ENCODE measurements around the gene KIF24. TPM values are rescaled to one million over a fixed set of nuclear protein-coding genes. Genes with fewer than 3 reads are reported as not detected.
"Not testable (repeated sequence)": the region's sequence is repeated elsewhere in the genome, so short reads cannot be mapped to it uniquely, and the experiment has no call there.

KIF24 gene
- polyA plus RNA-seq, 1 of the 3 experiments (the other 2 are of a cell fraction) = 1.2 TPM

DNA sequence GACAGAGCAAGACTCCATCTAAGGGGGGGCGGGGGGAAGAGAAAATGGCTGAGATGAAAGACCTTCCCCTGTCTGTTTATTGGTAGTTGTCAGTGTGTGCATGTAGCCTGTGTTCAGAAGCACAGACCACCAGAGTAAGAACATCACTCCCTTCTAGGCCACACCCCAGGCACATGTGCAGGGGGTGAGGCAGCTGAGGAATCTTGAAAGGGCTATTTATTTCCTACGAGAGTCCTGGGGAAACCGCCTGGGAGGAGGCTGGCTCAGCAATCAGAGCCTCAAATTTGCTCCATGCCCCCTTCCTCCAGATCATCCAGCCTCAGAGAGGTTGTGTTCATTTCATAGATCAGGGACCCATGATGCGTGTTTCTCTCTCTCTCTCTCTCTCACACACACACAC is 40.6 kb upstream of the KIF24 start:
- WGBS (ENCODE audit: low lambda C conversion rate) = 82% methylated on average over 2 of the region's 4 CpGs
- TF ChIP-seq FOXJ3 (CRISPR knock-in tag; IDR thresholded peaks at IDR 0.05) = no peak
- TF ChIP-seq POLR2AphosphoS5 (IDR thresholded peaks at IDR 0.05; ENCODE audit: low read depth, low read length) = no peak
- no peak for TF ChIP-seq TAF1 (IDR thresholded peaks at IDR 0.05; ENCODE audit: borderline replicate concordance, low read depth, low read length)
- TF ChIP-seq RFX5 (IDR thresholded peaks at IDR 0.05; ENCODE audit: low read length) = no peak
- no peak for TF ChIP-seq RAD21 (IDR thresholded peaks at IDR 0.05; ENCODE audit: low read length)
- H2AFZ ChIP-seq (ENCODE audit: low read depth) = no peak overlapping the region

DNA sequence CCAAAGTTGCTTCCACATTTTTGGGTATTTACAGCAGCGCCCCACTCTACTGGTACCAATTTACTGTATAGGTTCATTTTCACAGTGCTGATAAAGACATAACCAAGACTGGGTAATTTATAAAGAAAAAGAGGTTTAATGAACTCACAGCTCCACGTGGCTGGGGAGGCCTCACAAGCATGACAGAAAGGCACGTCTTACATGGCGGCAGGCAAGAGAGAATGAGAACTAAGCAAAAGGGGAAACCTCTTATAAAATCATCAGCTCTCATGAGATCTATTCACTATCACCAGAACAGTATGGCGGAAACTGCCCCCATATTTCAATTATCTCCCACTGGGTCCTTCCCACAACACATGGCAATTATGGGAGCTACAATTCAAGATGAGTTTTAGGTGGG is 39.7 kb upstream of the KIF24 start:
- H3K4me2 ChIP-seq; H2AFZ ChIP-seq (ENCODE audit: low read depth); H3K9me2 ChIP-seq; H3K4me3 ChIP-seq (ENCODE audit: low read depth in 2 of 2, low read length in 1 of 2); H3K9me3 ChIP-seq; H3K9ac ChIP-seq; H3K27me3 ChIP-seq (ENCODE audit: insufficient read depth); H3F3A ChIP-seq (replicated peaks; ENCODE audit: insufficient read depth); H3K27ac ChIP-seq (ENCODE audit: low read depth in 2 of 2, low read length in 1 of 2); H3K79me2 ChIP-seq (ENCODE audit: insufficient read depth); H3K36me3 ChIP-seq (replicated peaks in 1 of 2; ENCODE audit: control insufficient read depth in 1 of 2, insufficient read depth in 2 of 2, low read length in 1 of 2); POLR2A ChIA-PET; H4K20me1 ChIP-seq (ENCODE audit: insufficient read depth); DNase-seq: not testable (repeated sequence)
- 88% methylated on average over 5 of the region's 5 CpGs for WGBS (ENCODE audit: low lambda C conversion rate)
- CTCF ChIA-PET = interaction anchor here (0.6 to 1.5 kb wide), 2 partner anchors 184 to 222 kb away, joined by 3 to 5 read pairs; no protein-coding TSS in a partner anchor
- peaks cover 0 to 13% of the 10 kb centered on the region in 2 experiments; a peak in 2 of 4 replicates for H3K4me1 ChIP-seq (ENCODE audit: control insufficient read depth in 1 of 2, insufficient read depth in 2 of 2, low read depth in 1 of 2, low read length in 1 of 2)

More for the DNA sequence above, 40.6 kb upstream of the KIF24 start:
- Histone ChIP-seq H3K4me3 (ENCODE audit: low read depth in 2 of 2, low read length in 1 of 2) (no peak overlapping the region), H3F3A (replicated peaks; ENCODE audit: insufficient read depth) (no peaks in the 10 kb centered on the region), H3K36me3 (replicated peaks in 1 of 2; ENCODE audit: control insufficient read depth in 1 of 2, insufficient read depth in 2 of 2, low read length in 1 of 2) (peaks cover 0 to 5% of the 10 kb centered on the region in 2 experiments), H3K27me3 (ENCODE audit: insufficient read depth) (no peaks in the 10 kb centered on the region), H3K27ac (ENCODE audit: low read depth in 2 of 2, low read length in 1 of 2) (no peak overlapping the region), H4K20me1 (ENCODE audit: insufficient read depth) (no peaks in the 10 kb centered on the region), H3K9ac (no peak overlapping the region), H3K4me1 (ENCODE audit: control insufficient read depth in 1 of 2, insufficient read depth in 2 of 2, low read depth in 1 of 2, low read length in 1 of 2) (peaks cover 0 to 18% of the 10 kb centered on the region in 2 experiments; a peak in 2 of 4 replicates), H3K79me2 (ENCODE audit: insufficient read depth) (no peaks in the 10 kb centered on the region), H3K4me2 (no peak overlapping the region), H3K9me3 (no peaks in the 10 kb centered on the region), H3K9me2 (no peaks in the 10 kb centered on the region)
- no peak for DNase-seq
- ChIA-PET POLR2A (no interaction called here), CTCF (interaction anchor here (0.6 to 1.7 kb wide), 3 partner anchors 37 to 222 kb away, joined by 3 to 8 read pairs (median 5); no protein-coding TSS in a partner anchor)

DNA sequence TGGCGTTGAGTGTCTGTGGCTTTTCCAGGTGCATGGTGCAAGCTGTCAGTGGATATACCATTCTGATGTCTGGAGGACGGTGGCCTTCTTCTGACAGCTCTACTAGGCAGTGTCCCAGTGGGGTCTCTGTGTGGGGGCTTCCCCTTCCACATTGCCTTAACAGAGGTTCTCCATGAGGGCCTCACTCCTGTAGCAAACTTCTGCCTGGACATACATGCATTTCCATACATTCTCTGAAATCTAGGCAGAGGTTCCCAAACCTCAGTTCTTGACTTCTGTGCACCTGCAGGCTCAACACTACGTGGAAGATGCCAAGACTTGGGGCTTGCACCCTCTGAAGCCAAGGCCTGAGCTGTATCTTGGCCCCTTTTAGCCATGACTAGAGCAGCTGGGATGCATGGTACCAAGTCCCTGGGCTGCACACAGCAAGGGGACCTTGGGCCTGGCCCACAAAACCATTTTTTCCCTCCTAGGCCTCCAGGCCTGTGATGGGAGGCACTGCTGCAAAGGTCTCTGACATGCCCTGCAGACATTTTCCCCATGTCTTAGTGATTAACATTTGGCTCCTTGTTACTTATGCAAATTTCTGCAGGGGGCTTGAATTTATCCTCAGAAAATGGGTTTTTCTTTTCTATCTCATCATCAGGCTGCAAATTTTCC is 38.8 kb upstream of the KIF24 start:
- H3K27ac ChIP-seq (ENCODE audit: low read depth in 2 of 2, low read length in 1 of 2); H4K20me1 ChIP-seq (ENCODE audit: insufficient read depth); H3K36me3 ChIP-seq (replicated peaks in 1 of 2; ENCODE audit: control insufficient read depth in 1 of 2, insufficient read depth in 2 of 2, low read length in 1 of 2); H3K79me2 ChIP-seq (ENCODE audit: insufficient read depth); H3K9ac ChIP-seq; H3K9me2 ChIP-seq; H3F3A ChIP-seq (replicated peaks; ENCODE audit: insufficient read depth); H3K4me3 ChIP-seq (ENCODE audit: low read depth in 2 of 2, low read length in 1 of 2); POLR2A ChIA-PET; H3K9me3 ChIP-seq; H3K4me2 ChIP-seq; H3K27me3 ChIP-seq (ENCODE audit: insufficient read depth); DNase-seq; H2AFZ ChIP-seq (ENCODE audit: low read depth); H3K4me1 ChIP-seq (ENCODE audit: control insufficient read depth in 1 of 2, insufficient read depth in 2 of 2, low read depth in 1 of 2, low read length in 1 of 2): not testable (repeated sequence)
- 23% methylated on average over 1 of the region's 3 CpGs for whole genome bisulfite sequencing (ENCODE audit: low lambda C conversion rate)
- CTCF ChIA-PET = interaction anchor here (0.9 kb wide), 1 partner anchor 236 kb away, joined by 3 read pairs; no protein-coding TSS in a partner anchor
